ENCODE results near the gene HSD17B7. TPM values are rescaled to one million over a fixed set of nuclear protein-coding genes. Genes with fewer than 3 reads are reported as not detected.

HSD17B7 gene
- polyA plus RNA-seq, 3 donors, result 11.6 to 15.4 (median 11.9) TPM

- no peak overlapping the region for H3K4me3 ChIP-seq (replicated peaks in 1 of 3; ENCODE audit: low read depth in 2 of 3, low read length in 3 of 3)
- H3K4me2 ChIP-seq (replicated peaks; ENCODE audit: extremely low read depth, low read length, poor library complexity, severe bottlenecking), result no peak overlapping the region
- Mint-ChIP-seq H3K9me3 (peaks cover 0 to 6% (median 5%) of the 10 kb centered on the region in 7 donors), H3K36me3 (no peaks in the 10 kb centered on the region), H3K27me3 (ENCODE audit: low read depth in 3 of 3) (peaks cover 0 to 11% (median 5%) of the 10 kb centered on the region in 3 donors), H3K4me1 (no peaks in the 10 kb centered on the region), H3K4me3 (no peak overlapping the region), H3K27ac (no peak overlapping the region)
- H3K9me3 ChIP-seq (replicated peaks in 1 of 2; ENCODE audit: control insufficient read depth in 1 of 2, insufficient read depth in 1 of 2, low read length in 2 of 2), result no peaks in the 10 kb centered on the region
- intact Hi-C loops (cut with micrococcal nuclease), result no loop called here
- no peaks in the 10 kb centered on the region for H3K27me3 ChIP-seq (ENCODE audit: control insufficient read depth in 2 of 2, insufficient read depth in 2 of 2, low read length in 2 of 2)
- no CpG with 5 or more reads among the region's 3 CpGs for WGBS (ENCODE audit: insufficient coverage)
- H4K20me1 ChIP-seq (ENCODE audit: insufficient read depth, low read length), result no peaks in the 10 kb centered on the region
- no peaks in the 10 kb centered on the region for H3K79me2 ChIP-seq (ENCODE audit: insufficient read depth, low read length)
- H3K27ac ChIP-seq (ENCODE audit: low read depth in 1 of 2, low read length in 2 of 2), result no peak overlapping the region
- no peak overlapping the region for H3K9ac ChIP-seq (ENCODE audit: insufficient read depth, low read length, poor library complexity, severe bottlenecking)
- no peak for DNase-seq
- H2AFZ ChIP-seq (ENCODE audit: insufficient read depth, low read depth, low read length, poor library complexity, severe bottlenecking), result no peak overlapping the region
- H3K36me3 ChIP-seq (replicated peaks in 1 of 2; ENCODE audit: control insufficient read depth in 1 of 2, insufficient read depth in 2 of 2, low read length in 2 of 2), result no peaks in the 10 kb centered on the region
- TF ChIP-seq CTCF (IDR thresholded peaks at IDR 0.05), result no peak
- no peaks in the 10 kb centered on the region for H3K4me1 ChIP-seq (ENCODE audit: control insufficient read depth in 1 of 2, insufficient read depth in 2 of 2, low read length in 2 of 2)
Observed at GRCh38 chr1:162832470-162832869, 42.0 kb downstream of the HSD17B7 start.

- 77% methylated on average over 2 of the region's 3 CpGs for WGBS (ENCODE audit: insufficient coverage)
- Histone ChIP-seq H4K20me1 (ENCODE audit: insufficient read depth, low read length) (no peaks in the 10 kb centered on the region), H2AFZ (ENCODE audit: insufficient read depth, low read depth, low read length, poor library complexity, severe bottlenecking) (no peak overlapping the region), H3K27me3 (ENCODE audit: control insufficient read depth in 2 of 2, insufficient read depth in 2 of 2, low read length in 2 of 2) (no peaks in the 10 kb centered on the region), H3K9ac (ENCODE audit: insufficient read depth, low read length, poor library complexity, severe bottlenecking) (no peak overlapping the region), H3K27ac (ENCODE audit: low read depth in 1 of 2, low read length in 2 of 2) (no peak overlapping the region), H3K36me3 (replicated peaks in 1 of 2; ENCODE audit: control insufficient read depth in 1 of 2, insufficient read depth in 2 of 2, low read length in 2 of 2) (no peaks in the 10 kb centered on the region), H3K4me3 (replicated peaks in 1 of 3; ENCODE audit: low read depth in 2 of 3, low read length in 3 of 3) (no peak overlapping the region), H3K4me1 (ENCODE audit: control insufficient read depth in 1 of 2, insufficient read depth in 2 of 2, low read length in 2 of 2) (no peaks in the 10 kb centered on the region), H3K79me2 (ENCODE audit: insufficient read depth, low read length) (no peaks in the 10 kb centered on the region), H3K9me3 (replicated peaks in 1 of 2; ENCODE audit: control insufficient read depth in 1 of 2, insufficient read depth in 1 of 2, low read length in 2 of 2) (peaks cover 13 to 15% of the 10 kb centered on the region in 2 donors), H3K4me2 (replicated peaks; ENCODE audit: extremely low read depth, low read length, poor library complexity, severe bottlenecking) (no peak overlapping the region)
- Mint-ChIP-seq H3K9me3 (peaks cover 10 to 25% (median 18%) of the 10 kb centered on the region in 7 donors), H3K36me3 (no peaks in the 10 kb centered on the region), H3K27ac (no peak overlapping the region), H3K27me3 (ENCODE audit: low read depth in 3 of 3) (peaks cover 2 to 8% (median 4%) of the 10 kb centered on the region in 3 donors), H3K4me3 (no peak overlapping the region), H3K4me1 (no peaks in the 10 kb centered on the region)
- intact Hi-C loops (cut with micrococcal nuclease), result no loop called here
- no peak for TF ChIP-seq CTCF (IDR thresholded peaks at IDR 0.05)
- no peak for DNase-seq
Observed at GRCh38 chr1:162835157-162835899, 44.8 kb downstream of the HSD17B7 start.
